HEK293 (cell line): ENCODE results near the gene DICER1.

Source experiments
- BCL11A ChIP-seq: fragments of 450-650 bp; formaldehyde crosslinking; IDR thresholded peaks from 2 replicates; pipeline ENCODE4 v1.5.1; 2016; ENCODE audit warnings: low read depth, missing biosample characterization, missing genetic modification characterization
- SP2 ChIP-seq: fragments of 450-650 bp; formaldehyde crosslinking; IDR thresholded peaks from 2 replicates; pipeline ENCODE4 v1.5.1; 2016; ENCODE audit warnings: missing biosample characterization, missing genetic modification characterization
- ZBTB21 ChIP-seq: fragments of 450-650 bp; formaldehyde crosslinking; IDR thresholded peaks from 2 replicates; pipeline ENCODE4 v1.5.1; 2017; ENCODE audit warnings: missing biosample characterization, missing genetic modification characterization
- ZNF202 ChIP-seq: fragments of 450-650 bp; formaldehyde crosslinking; IDR thresholded peaks from 2 replicates; pipeline ENCODE4 v1.5.1; 2016; ENCODE audit warnings: missing biosample characterization, missing genetic modification characterization, borderline replicate concordance
- ZNF23 ChIP-seq: fragments of 450-650 bp; formaldehyde crosslinking; IDR thresholded peaks from 2 replicates; pipeline ENCODE4 v1.5.1; 2016; ENCODE audit warnings: missing biosample characterization, missing genetic modification characterization, borderline replicate concordance
- ZNF324 ChIP-seq: fragments of 450-650 bp; formaldehyde crosslinking; IDR thresholded peaks from 2 replicates; pipeline ENCODE4 v1.5.1; 2016; ENCODE audit warnings: missing biosample characterization, missing genetic modification characterization
- ZNF549 ChIP-seq: fragments of 450-650 bp; IDR thresholded peaks from 2 replicates; pipeline ENCODE4 v1.5.1; 2018; ENCODE audit warnings: missing biosample characterization, missing genetic modification characterization, mild to moderate bottlenecking, inconsistent platforms, moderate library complexity
- ZNF585B ChIP-seq: fragments of 450-650 bp; formaldehyde crosslinking; IDR thresholded peaks from 2 replicates; pipeline ENCODE4 v1.5.1; 2016; ENCODE audit warnings: missing biosample characterization, missing genetic modification characterization
- ZNF785 ChIP-seq: fragments of 450-650 bp; formaldehyde crosslinking; IDR thresholded peaks from 2 replicates; pipeline ENCODE4 v1.5.1; 2016; ENCODE audit warnings: missing biosample characterization, missing genetic modification characterization
- ZNF830 ChIP-seq: fragments of 450-650 bp; IDR thresholded peaks from 2 replicates; pipeline ENCODE4 v1.5.0; 2018; ENCODE audit warnings: missing biosample characterization, missing genetic modification characterization, low read depth, mild to moderate bottlenecking, moderate library complexity
- TF ChIP-seq, protein P1 (sequence below): fragments of 450-650 bp; formaldehyde crosslinking; conservative IDR thresholded peaks from 2 replicates; pipeline ENCODE4 v1.5.1; 2016; ENCODE audit warnings: low read depth, missing biosample characterization, missing genetic modification characterization
- TF ChIP-seq, protein P2 (sequence below): fragments of 450-650 bp; formaldehyde crosslinking; IDR thresholded peaks from 2 replicates; pipeline ENCODE4 v1.5.1; 2017; ENCODE audit warnings: missing biosample characterization, missing genetic modification characterization
- TF ChIP-seq, protein P3 (sequence below): fragments of 450-650 bp; formaldehyde crosslinking; IDR thresholded peaks from 2 replicates; pipeline ENCODE4 v1.5.1; 2016; ENCODE audit warnings: missing biosample characterization, missing genetic modification characterization
- TF ChIP-seq, protein P4 (sequence below): fragments of 450-650 bp; formaldehyde crosslinking; IDR thresholded peaks from 2 replicates; pipeline ENCODE4 v1.5.1; 2016; ENCODE audit warnings: missing biosample characterization, missing genetic modification characterization, low read depth

DNA sequence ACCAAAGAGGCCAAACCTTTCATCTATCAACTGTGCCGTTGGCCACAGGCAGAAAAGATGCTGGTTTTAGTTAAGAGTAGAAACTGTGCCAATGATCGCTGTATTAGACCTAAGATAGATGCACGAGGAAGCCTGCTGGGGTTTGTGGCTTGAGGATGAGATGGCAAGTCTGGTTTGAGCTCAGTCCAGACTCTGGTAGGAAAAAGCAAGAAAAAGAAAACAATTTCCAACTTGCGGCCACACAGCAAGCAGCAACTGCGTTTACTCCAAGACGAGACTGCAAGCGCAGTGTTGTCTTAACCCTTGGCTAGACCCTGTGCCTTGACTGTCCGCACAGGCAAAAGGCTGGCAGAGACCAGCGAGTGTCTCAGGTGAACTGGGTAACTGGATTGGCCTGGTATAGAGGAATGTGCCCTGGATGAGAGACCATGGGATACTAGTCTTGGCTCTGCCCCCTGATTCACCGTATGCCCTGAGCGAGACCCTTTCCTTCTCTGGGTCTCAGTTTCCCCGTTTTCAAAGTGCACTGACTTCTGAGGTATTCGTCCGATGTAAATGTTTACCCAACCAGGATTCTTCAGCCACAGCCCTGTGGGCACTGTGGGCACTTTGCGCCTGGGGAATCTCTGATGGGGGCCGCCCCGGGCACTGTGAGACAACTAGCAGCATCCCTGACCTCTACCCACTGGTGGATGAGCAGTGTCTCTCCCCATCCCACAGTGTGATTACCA lies 113.4 kb downstream of the DICER1 start:
- TF ChIP-seq, protein P1, sequence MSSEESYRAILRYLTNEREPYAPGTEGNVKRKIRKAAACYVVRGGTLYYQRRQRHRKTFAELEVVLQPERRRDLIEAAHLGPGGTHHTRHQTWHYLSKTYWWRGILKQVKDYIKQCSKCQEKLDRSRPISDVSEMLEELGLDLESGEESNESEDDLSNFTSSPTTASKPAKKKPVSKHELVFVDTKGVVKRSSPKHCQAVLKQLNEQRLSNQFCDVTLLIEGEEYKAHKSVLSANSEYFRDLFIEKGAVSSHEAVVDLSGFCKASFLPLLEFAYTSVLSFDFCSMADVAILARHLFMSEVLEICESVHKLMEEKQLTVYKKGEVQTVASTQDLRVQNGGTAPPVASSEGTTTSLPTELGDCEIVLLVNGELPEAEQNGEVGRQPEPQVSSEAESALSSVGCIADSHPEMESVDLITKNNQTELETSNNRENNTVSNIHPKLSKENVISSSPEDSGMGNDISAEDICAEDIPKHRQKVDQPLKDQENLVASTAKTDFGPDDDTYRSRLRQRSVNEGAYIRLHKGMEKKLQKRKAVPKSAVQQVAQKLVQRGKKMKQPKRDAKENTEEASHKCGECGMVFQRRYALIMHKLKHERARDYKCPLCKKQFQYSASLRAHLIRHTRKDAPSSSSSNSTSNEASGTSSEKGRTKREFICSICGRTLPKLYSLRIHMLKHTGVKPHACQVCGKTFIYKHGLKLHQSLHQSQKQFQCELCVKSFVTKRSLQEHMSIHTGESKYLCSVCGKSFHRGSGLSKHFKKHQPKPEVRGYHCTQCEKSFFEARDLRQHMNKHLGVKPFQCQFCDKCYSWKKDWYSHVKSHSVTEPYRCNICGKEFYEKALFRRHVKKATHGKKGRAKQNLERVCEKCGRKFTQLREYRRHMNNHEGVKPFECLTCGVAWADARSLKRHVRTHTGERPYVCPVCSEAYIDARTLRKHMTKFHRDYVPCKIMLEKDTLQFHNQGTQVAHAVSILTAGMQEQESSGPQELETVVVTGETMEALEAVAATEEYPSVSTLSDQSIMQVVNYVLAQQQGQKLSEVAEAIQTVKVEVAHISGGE (tag by site-specific recombination), result no peak
- TF ChIP-seq ZBTB21 (tag by site-specific recombination), result no peak
- TF ChIP-seq BCL11A (tag by site-specific recombination), result no peak
- no peak for TF ChIP-seq ZNF830 (tag by site-specific recombination)
- no peak for TF ChIP-seq ZNF585B (tag by site-specific recombination)
- TF ChIP-seq ZNF785 (tag by site-specific recombination), result no peak
- TF ChIP-seq, protein P2, sequence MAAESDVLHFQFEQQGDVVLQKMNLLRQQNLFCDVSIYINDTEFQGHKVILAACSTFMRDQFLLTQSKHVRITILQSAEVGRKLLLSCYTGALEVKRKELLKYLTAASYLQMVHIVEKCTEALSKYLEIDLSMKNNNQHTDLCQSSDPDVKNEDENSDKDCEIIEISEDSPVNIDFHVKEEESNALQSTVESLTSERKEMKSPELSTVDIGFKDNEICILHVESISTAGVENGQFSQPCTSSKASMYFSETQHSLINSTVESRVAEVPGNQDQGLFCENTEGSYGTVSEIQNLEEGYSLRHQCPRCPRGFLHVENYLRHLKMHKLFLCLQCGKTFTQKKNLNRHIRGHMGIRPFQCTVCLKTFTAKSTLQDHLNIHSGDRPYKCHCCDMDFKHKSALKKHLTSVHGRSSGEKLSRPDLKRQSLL (tag by site-specific recombination), result no peak
- no peak for TF ChIP-seq ZNF202 (tag by site-specific recombination)
- TF ChIP-seq, protein P3, sequence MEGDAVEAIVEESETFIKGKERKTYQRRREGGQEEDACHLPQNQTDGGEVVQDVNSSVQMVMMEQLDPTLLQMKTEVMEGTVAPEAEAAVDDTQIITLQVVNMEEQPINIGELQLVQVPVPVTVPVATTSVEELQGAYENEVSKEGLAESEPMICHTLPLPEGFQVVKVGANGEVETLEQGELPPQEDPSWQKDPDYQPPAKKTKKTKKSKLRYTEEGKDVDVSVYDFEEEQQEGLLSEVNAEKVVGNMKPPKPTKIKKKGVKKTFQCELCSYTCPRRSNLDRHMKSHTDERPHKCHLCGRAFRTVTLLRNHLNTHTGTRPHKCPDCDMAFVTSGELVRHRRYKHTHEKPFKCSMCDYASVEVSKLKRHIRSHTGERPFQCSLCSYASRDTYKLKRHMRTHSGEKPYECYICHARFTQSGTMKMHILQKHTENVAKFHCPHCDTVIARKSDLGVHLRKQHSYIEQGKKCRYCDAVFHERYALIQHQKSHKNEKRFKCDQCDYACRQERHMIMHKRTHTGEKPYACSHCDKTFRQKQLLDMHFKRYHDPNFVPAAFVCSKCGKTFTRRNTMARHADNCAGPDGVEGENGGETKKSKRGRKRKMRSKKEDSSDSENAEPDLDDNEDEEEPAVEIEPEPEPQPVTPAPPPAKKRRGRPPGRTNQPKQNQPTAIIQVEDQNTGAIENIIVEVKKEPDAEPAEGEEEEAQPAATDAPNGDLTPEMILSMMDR, result no peak
- no peak for TF ChIP-seq ZNF324 (tag by site-specific recombination)
- no peak for TF ChIP-seq SP2 (tag by site-specific recombination)
- TF ChIP-seq, protein P4, sequence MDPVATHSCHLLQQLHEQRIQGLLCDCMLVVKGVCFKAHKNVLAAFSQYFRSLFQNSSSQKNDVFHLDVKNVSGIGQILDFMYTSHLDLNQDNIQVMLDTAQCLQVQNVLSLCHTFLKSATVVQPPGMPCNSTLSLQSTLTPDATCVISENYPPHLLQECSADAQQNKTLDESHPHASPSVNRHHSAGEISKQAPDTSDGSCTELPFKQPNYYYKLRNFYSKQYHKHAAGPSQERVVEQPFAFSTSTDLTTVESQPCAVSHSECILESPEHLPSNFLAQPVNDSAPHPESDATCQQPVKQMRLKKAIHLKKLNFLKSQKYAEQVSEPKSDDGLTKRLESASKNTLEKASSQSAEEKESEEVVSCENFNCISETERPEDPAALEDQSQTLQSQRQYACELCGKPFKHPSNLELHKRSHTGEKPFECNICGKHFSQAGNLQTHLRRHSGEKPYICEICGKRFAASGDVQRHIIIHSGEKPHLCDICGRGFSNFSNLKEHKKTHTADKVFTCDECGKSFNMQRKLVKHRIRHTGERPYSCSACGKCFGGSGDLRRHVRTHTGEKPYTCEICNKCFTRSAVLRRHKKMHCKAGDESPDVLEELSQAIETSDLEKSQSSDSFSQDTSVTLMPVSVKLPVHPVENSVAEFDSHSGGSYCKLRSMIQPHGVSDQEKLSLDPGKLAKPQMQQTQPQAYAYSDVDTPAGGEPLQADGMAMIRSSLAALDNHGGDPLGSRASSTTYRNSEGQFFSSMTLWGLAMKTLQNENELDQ, result no peak
- no peak for TF ChIP-seq ZNF549 (tag by site-specific recombination)
- no peak for TF ChIP-seq ZNF23
